T-cell (primary cell): Measurements from ENCODE around the gene TLR2. TPM values are rescaled to one million over a fixed set of nuclear protein-coding genes. Genes with fewer than 3 reads are reported as not detected.
A peak's percentile ranks its signal among the peaks of the same experiment; 100 is the strongest.

ENCODE experiments used
- ATAC-seq, 4 experiments: fragments of 200-7000 bp in 3 of 4; fragments of 150-1000 bp in 1 of 4; cut with Tn5 transposase; replicated peaks in 1 of 4; 1 replicate in 3 of 4; 2 replicates in 1 of 4; pipeline ENCODE4 v1.10.0; 2021; ENCODE audit warnings: moderate library complexity in 3 of 4, mild to moderate bottlenecking in 2 of 4, moderate number of reproducible peaks in 1 of 4
- CTCF ChIA-PET, 2 donors: fragments of 300-600 bp; sonication (Branson Sonifier 250); formaldehyde crosslinking; loops; one replicate each; lab custom pipeline; 2022; ENCODE audit warnings: antibody characterized with exemption in 2 of 2; lab: Charles Lee
- POLR2A ChIA-PET, 2 donors: fragments of 300-600 bp; sonication (Branson Sonifier 250); formaldehyde crosslinking; loops; one replicate each; lab custom pipeline; 2022; ENCODE audit warnings: antibody characterized with exemption in 2 of 2; lab: Charles Lee
- DNase-seq, 35 experiments: peaks; one replicate each; pipeline versions ENCODE4 v3.0.0 to v3.0.0-alpha.2; 2013 to 2023
- H3K27ac ChIP-seq: one replicate; pipeline ENCODE4 v1.5.1; 2013; ENCODE audit warnings: low read length
- H3K27me3 ChIP-seq, 2 experiments: replicated peaks in 1 of 2; 1 replicate in 1 of 2; 2 replicates in 1 of 2; pipeline versions ENCODE4 v1.6.1 to v1.7.0; 2013; ENCODE audit warnings: low read length in 1 of 2, mixed read lengths in 1 of 2; ENCODE audit not compliant: control insufficient read depth in 2 of 2, insufficient read depth in 2 of 2; ENCODE audit errors: extremely low read depth in 1 of 2
- H3K36me3 ChIP-seq, 2 donors: 1 replicate in 1 of 2; 2 replicates in 1 of 2; pipeline versions ENCODE4 v1.6.1 to v1.7.0; 2013; ENCODE audit warnings: low read length in 1 of 2; ENCODE audit not compliant: control insufficient read depth in 2 of 2, insufficient read depth in 1 of 2; ENCODE audit errors: extremely low read depth in 1 of 2
- H3K4me1 ChIP-seq, 2 experiments: 1 replicate in 1 of 2; 2 replicates in 1 of 2; pipeline versions ENCODE4 v1.6.1 to v1.7.0; 2013; ENCODE audit warnings: low read length in 2 of 2, mixed read lengths in 1 of 2; ENCODE audit not compliant: insufficient read depth in 2 of 2, control insufficient read depth in 1 of 2; ENCODE audit errors: extremely low read depth in 1 of 2
- H3K4me3 ChIP-seq, 2 donors: 1 replicate in 1 of 2; 2 replicates in 1 of 2; pipeline versions ENCODE4 v1.5.1 to v1.7.0; 2013; ENCODE audit warnings: mild to moderate bottlenecking in 2 of 2, low read length in 1 of 2, moderate library complexity in 1 of 2; ENCODE audit not compliant: control insufficient read depth in 1 of 2; ENCODE audit errors: extremely low read depth in 1 of 2
- H3K9me3 ChIP-seq: 2 replicates; pipeline ENCODE4 v1.7.0; 2013
- H3K27ac Mint-ChIP-seq, 2 donors: one replicate each; pipeline ENCODE4 v1.8.0; 2020 to 2021; ENCODE audit warnings: mild to moderate bottlenecking in 2 of 2, mixed read lengths in 2 of 2
- H3K27me3 Mint-ChIP-seq, 2 donors: one replicate each; pipeline ENCODE4 v1.8.0; 2021 to 2022; ENCODE audit warnings: mixed read lengths in 2 of 2
- H3K36me3 Mint-ChIP-seq: one replicate; pipeline ENCODE4 v1.8.0; 2021; ENCODE audit warnings: mixed read lengths
- H3K4me1 Mint-ChIP-seq, 3 donors: one replicate each; pipeline ENCODE4 v1.8.0; 2020 to 2022; ENCODE audit warnings: mixed read lengths in 3 of 3, mild to moderate bottlenecking in 1 of 3
- H3K4me3 Mint-ChIP-seq, 3 donors: one replicate each; pipeline ENCODE4 v1.8.0; 2020 to 2022; ENCODE audit warnings: mild to moderate bottlenecking in 3 of 3, mixed read lengths in 3 of 3, moderate library complexity in 3 of 3
- H3K9me3 Mint-ChIP-seq, 3 donors: one replicate each; pipeline ENCODE4 v1.8.0; 2020 to 2022; ENCODE audit warnings: mixed read lengths in 3 of 3
- WGBS: methylation state at CpG from one replicate; pipeline ENCODE4 v1.1.5; 2013; ENCODE audit warnings: missing lambda C conversion rate; ENCODE audit not compliant: insufficient coverage; 5-methylcytosine and 5-hydroxymethylcytosine counted together
- total RNA-seq, 35 experiments: library from RNA in 6 of 35; stranded (reverse) in 6 of 35; fragments of 120-200 nt in 1 of 35; gene quantifications; one replicate each; pipeline versions ENCODE4 v1.2.1 to v1.2.4 and lab custom pipeline; 2013 to 2026

The TLR2 gene
- total RNA-seq, 5 donors from 2014 or later (not counting 1 experiment from before 2014, with no cell fraction given) = 1.1 to 2.3 (median 1.9) TPM

- no peak overlapping the region for H3K27ac ChIP-seq
- no peak overlapping the region for H3K4me3 Mint-ChIP-seq
- no peak for DNase-seq
- WGBS = 71% methylated on average over 1 of the region's 4 CpGs
- POLR2A ChIA-PET = no interaction called here
- no peaks in the 10 kb centered on the region for H3K36me3 ChIP-seq
- H3K27me3 ChIP-seq = peaks cover 0 to 5% of the 10 kb centered on the region in 2 experiments
- H3K27ac Mint-ChIP-seq = no peak overlapping the region
- no peaks in the 10 kb centered on the region for H3K9me3 ChIP-seq
- CTCF ChIA-PET = interaction anchor here in 1 of 2 donors (0.6 to 1.2 kb wide), 2 partner anchors 176 to 1786 kb away, joined by 3 read pairs; no protein-coding TSS in a partner anchor
- no peak overlapping the region for H3K4me3 ChIP-seq
- H3K36me3 Mint-ChIP-seq = no peaks in the 10 kb centered on the region
- no peaks in the 10 kb centered on the region for H3K9me3 Mint-ChIP-seq
- H3K4me1 Mint-ChIP-seq = no peaks in the 10 kb centered on the region
- peaks cover 0 to 5% of the 10 kb centered on the region in 2 donors for H3K27me3 Mint-ChIP-seq
- H3K4me1 ChIP-seq = no peaks in the 10 kb centered on the region
- ATAC-seq = no peak
Measured at GRCh38 chr4:153747406-153747955, 63.4 kb downstream of the TLR2 start.

GRCh38 chr4:153748378-153748777 lies 64.3 kb downstream of the TLR2 start:
- Histone ChIP-seq H3K36me3 (no peaks in the 10 kb centered on the region), H3K27ac (no peak overlapping the region), H3K27me3 (peaks cover 0 to 5% of the 10 kb centered on the region in 2 experiments), H3K9me3 (no peaks in the 10 kb centered on the region), H3K4me3 (no peak overlapping the region), H3K4me1 (no peaks in the 10 kb centered on the region)
- Mint-ChIP-seq H3K27me3 (peaks cover 0 to 5% of the 10 kb centered on the region in 2 donors), H3K4me1 (no peaks in the 10 kb centered on the region), H3K4me3 (no peak overlapping the region), H3K27ac (no peak overlapping the region), H3K36me3 (no peaks in the 10 kb centered on the region), H3K9me3 (no peaks in the 10 kb centered on the region)
- POLR2A ChIA-PET = interaction anchor here in 1 of 2 donors (0.7 kb wide), 1 partner anchor 24 kb away, joined by 3 read pairs; no protein-coding TSS in a partner anchor
- 86% methylated on average over 3 of the region's 6 CpGs for WGBS
- ATAC-seq = no peak
- CTCF ChIA-PET = no interaction called here
- DNase-seq = no peak

- ChIA-PET CTCF (interaction anchor here (0.5 to 1.9 kb wide), 14 partner anchors 9 to 667 kb away, joined by 3 to 12 read pairs (median 3); no protein-coding TSS in a partner anchor), POLR2A (interaction anchor here in 1 of 2 donors (0.6 kb wide), 1 partner anchor 110 kb away, joined by 4 read pairs; no protein-coding TSS in a partner anchor)
- Mint-ChIP-seq H3K36me3 (no peaks in the 10 kb centered on the region), H3K4me1 (peaks cover 10 to 12% (median 10%) of the 10 kb centered on the region in 3 donors), H3K27me3 (peaks cover 0 to 5% of the 10 kb centered on the region in 2 donors), H3K27ac (no peak overlapping the region), H3K4me3 (no peak overlapping the region), H3K9me3 (no peaks in the 10 kb centered on the region)
- Histone ChIP-seq H3K27me3 (no peaks in the 10 kb centered on the region), H3K9me3 (no peaks in the 10 kb centered on the region), H3K4me3 (no peak overlapping the region), H3K36me3 (no peaks in the 10 kb centered on the region), H3K27ac (no peak overlapping the region), H3K4me1 (peaks cover 7 to 8% of the 10 kb centered on the region in 2 experiments)
- DNase-seq (peak in 34 of 35 experiments; percentile 21 to 76 (median 45)), ATAC-seq (peak; percentile 58 to 75 (median 70))
- no CpG with 5 or more reads among the region's 5 CpGs for WGBS
Measured at GRCh38 chr4:153750197-153750817, 66.2 kb downstream of the TLR2 start.

GRCh38 chr4:153755186-153755585 lies 71.1 kb downstream of the TLR2 start:
- Histone ChIP-seq H3K4me3 (no peak overlapping the region), H3K27ac (no peak overlapping the region), H3K4me1 (peaks cover 16 to 18% of the 10 kb centered on the region in 2 experiments), H3K27me3 (peaks cover 0 to 24% of the 10 kb centered on the region in 2 experiments), H3K9me3 (no peaks in the 10 kb centered on the region), H3K36me3 (no peaks in the 10 kb centered on the region)
- peak overlapping the region; percentile 91 to 95 for H3K27ac Mint-ChIP-seq
- peaks cover 39 to 45% (median 40%) of the 10 kb centered on the region in 3 donors for H3K4me1 Mint-ChIP-seq
- ChIA-PET CTCF (interaction anchor here in 1 of 2 donors (0.7 kb wide), 1 partner anchor 908 kb away, joined by 4 read pairs; no protein-coding TSS in a partner anchor), POLR2A (interaction anchor here (0.6 kb wide), 3 partner anchors 20 to 576 kb away, joined by 3 to 4 read pairs (median 3); no protein-coding TSS in a partner anchor)
- DNase-seq (peak in 10 of 35 experiments; percentile 1 to 33 (median 12)), ATAC-seq (peak; percentile 58 to 81 (median 68))
- WGBS = no CpG with 5 or more reads among the region's 2 CpGs
- H3K36me3 Mint-ChIP-seq = no peaks in the 10 kb centered on the region
- H3K9me3 Mint-ChIP-seq = no peaks in the 10 kb centered on the region
- peak overlapping the region in 2 of 3 donors; percentile 21 to 39 for H3K4me3 Mint-ChIP-seq
- peaks cover 4 to 26% of the 10 kb centered on the region in 2 donors for H3K27me3 Mint-ChIP-seq

Other genes with a start within 250 kb of the TLR2 start
- 100 to 1,000 TPM in 1 of 5 donors, 10 to 100 TPM in 4; 60.7 to 115 (median 72.6) TPM for gene TMEM131L, start 217.9 kb upstream of the TLR2 start, total RNA-seq
- gene RNF175, start 75.7 kb downstream of the TLR2 start, total RNA-seq = 1 to 10 TPM; 1.8 to 5.4 (median 3.7) TPM
- gene SFRP2, start 104.8 kb downstream of the TLR2 start, total RNA-seq = under 1 TPM in 3 of 5 donors, not detected in 2; 0.36 to 0.82 (median 0.47) TPM